GM13977 (cell line): ENCODE measurements around the gene LIN9.

Experiments
- DNase-seq: peaks from one replicate; pipeline ENCODE4 v3.0.0; 2012; ENCODE audit warnings: low spot score
- in situ Hi-C: fragments of 300-500 bp; cut with MboI; formaldehyde crosslinking; loops from one replicate; pipeline ENCODE4 v1.12.0; 2022; ENCODE audit warnings: low sequenced_read_pairs, low pct_unique_long_range_greater_than_20kb, mixed read lengths, inconsistent platforms; ENCODE audit not compliant: unreplicated experiment
- TF ChIP-seq, protein P1 (sequence below): IDR thresholded peaks from 2 replicates; pipeline ENCODE4 v1.5.1; 2012; ENCODE audit warnings: mild to moderate bottlenecking, control low read depth; ENCODE audit not compliant: insufficient read depth; ENCODE audit errors: extremely low read depth, missing control alignments

Gene LIN9

DNA sequence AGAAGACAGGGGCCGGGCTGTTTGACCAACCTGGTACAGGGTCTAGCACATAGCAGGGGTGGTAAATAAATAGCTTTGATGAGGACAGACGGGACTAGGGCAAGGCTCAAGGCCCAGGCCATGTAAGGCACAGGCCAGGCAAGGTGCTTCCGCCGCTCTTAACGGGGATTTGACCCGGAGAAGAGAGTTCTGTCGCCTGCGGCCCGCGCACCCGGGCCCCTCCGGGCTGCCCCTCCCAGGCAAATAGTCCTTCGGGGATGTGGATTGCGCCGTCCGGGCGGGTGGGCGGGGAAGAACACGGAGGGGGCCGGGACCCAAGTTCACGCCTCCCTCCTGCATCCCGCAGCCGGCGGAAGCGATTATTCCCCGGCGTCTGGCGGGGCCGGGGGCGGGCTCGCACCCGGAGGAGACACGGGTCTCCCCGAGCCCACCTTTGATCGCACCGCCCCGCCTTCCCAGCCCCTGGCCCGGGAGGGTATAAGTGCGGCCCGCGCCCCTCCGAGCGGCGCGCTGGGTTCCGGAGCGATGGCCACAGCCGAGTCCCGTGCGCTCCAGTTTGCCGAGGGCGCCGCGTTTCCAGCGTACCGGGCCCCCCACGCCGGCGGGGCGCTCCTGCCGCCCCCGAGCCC, 85.7 kb downstream of the LIN9 start, which contains the start of gene MIXL1:
Gene MIXL1 (plus strand): TSS at position 508 of the 629 bp plus-strand sequence. CDS start 18 bp downstream, at position 526.
- in situ Hi-C loops: no loop called here
- TF ChIP-seq, protein P1, sequence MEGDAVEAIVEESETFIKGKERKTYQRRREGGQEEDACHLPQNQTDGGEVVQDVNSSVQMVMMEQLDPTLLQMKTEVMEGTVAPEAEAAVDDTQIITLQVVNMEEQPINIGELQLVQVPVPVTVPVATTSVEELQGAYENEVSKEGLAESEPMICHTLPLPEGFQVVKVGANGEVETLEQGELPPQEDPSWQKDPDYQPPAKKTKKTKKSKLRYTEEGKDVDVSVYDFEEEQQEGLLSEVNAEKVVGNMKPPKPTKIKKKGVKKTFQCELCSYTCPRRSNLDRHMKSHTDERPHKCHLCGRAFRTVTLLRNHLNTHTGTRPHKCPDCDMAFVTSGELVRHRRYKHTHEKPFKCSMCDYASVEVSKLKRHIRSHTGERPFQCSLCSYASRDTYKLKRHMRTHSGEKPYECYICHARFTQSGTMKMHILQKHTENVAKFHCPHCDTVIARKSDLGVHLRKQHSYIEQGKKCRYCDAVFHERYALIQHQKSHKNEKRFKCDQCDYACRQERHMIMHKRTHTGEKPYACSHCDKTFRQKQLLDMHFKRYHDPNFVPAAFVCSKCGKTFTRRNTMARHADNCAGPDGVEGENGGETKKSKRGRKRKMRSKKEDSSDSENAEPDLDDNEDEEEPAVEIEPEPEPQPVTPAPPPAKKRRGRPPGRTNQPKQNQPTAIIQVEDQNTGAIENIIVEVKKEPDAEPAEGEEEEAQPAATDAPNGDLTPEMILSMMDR: no peak
- peak; percentile 36 for DNase-seq

DNA sequence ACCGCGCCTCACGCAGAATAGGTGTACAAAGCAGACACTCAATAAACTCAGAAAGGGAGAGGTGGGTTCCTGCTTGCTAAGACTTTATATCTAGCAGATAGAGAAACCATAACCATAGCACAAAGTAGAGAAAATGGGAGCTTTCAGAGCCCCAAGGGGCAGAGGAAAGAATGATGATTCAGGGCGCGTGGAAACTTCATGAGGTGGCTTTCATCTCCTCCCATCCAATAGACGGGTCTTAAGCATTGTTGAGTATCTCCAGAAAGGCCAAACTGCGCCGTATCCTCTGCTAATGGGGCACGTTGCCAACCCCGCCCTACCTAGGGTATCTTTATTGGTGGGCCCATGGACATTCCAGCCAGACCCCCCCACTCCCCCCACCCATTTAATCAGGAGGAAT, 86.3 kb downstream of the LIN9 start:
- TF ChIP-seq, protein P1: no peak
- in situ Hi-C loops: no loop called here
- DNase-seq: no peak

DNA sequence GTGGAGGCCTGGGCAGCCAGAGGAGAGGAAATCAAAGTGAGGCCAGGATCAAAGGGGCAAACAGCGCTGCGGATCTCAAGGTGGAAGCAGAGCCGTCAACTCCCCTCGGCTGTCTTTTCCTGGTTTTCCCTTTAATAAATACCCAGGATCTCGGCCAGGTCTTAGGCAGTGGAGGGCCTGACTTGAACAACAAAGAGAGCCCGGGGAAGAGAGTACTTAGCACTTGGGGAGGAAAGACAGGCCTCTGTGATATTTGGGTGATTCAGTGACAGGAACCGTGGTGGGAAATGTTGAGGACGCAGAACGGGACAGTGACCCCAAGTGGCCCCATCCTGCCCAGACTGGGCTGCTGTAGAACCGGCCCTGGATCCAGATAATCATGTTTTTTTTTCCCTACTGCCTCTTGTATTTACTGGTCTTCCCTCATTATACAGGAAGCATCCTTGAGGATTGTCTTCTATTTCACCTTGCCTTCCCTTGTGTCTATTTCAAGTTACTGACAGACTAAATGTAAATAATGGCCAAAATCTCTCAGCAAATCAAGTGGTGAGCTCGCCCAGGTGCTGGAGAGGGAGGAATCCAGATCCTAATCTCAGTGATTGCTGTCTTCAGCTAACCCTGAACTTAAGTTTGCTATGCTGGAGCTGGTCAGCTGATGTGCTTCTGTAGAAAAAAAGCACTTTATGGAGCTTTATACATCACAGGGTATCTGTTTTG, 88.3 kb downstream of the LIN9 start:
- in situ Hi-C loops: no loop called here
- TF ChIP-seq, protein P1: no peak
- DNase-seq: no peak

DNA sequence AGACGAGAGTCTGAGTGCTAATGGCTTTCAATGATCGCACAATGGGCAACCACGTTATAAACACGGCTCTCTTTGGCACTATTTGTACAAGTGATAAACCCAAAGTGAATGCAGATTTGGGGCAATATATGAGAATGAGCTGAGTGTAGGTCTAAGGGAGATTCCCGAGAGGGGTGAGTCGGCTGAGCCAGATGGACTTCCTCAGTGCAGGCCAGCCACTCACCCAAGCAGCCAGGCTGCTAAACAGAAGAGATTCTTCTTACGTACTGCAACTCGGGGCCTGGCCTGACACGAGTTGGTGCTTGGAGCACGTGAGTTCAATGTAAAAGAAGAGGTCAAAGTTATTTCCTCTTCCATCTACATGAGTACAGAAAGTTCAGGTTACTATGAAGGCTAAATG, 91.7 kb downstream of the LIN9 start:
- TF ChIP-seq, protein P1: no peak
- DNase-seq: no peak
- in situ Hi-C loops: no loop called here

DNA sequence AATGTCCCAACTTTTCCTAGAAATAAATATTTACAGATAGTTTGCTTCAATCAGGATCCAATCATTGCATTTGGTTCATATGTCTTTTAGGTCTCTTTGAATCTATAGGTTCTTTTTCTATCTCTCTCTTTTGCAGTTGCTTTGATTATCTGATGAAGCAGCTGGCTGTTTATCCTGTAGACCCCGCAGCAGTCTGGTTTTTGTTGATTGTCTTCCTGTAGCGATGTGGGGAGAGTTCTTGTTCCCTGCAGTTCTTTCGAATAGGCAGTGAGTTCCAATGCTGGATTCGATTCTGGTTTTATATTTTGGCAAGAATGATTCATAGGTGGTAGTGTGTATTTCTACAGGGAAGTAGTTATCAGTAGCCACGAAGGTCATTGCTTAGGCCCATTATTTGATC, 92.9 kb downstream of the LIN9 start:
- no peak for DNase-seq
- in situ Hi-C loops: no loop called here
- TF ChIP-seq, protein P1: no peak

DNA sequence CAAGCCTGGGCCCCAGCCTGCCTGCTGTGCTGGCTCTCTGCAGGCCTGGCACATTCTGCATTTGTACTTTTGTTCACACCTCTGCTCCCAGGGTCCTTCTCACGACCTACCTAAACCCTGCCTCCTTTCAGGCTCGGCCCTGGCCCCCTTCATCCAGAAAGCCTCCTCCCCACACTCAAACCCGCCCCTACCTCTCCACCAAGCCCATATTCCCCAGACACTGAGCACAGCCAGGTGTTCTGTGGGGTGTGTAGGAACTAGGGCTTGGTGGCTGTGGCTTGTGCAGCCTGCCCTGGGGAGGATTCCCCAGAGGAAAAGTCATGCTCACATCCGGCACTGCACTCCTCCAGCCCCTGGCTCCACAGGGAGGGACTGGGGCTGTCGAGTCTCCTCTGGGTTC, 93.7 kb downstream of the LIN9 start:
- in situ Hi-C loops: no loop called here
- TF ChIP-seq, protein P1: no peak
- no peak for DNase-seq
